Measurements from ENCODE around the gene PTH1R. TPM values are rescaled to one million over a fixed set of nuclear protein-coding genes. Genes with fewer than 3 reads are reported as not detected.

PTH1R gene
- polyA plus RNA-seq, 10 donors = 6.9 to 39.0 (median 8.6) TPM

DNA sequence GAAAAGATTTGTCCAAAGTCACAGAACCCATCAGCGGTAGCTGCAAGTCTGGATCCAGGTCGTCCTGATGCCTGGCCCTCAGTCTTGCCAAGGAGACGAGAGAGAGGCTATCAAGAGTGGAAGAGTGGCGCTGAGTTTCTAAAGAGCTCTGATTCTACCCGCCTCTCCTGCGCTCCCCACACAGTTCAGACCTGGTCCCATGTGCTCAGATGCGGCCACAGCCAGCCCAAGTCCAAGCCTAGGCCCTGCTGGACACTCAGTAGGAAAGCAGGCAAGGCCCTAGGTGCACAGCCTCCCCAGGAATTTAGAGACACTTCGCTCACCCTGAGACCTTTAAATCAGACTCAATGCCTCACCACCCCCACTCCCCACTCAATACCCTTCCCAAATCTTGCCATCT lies 66.7 kb downstream of the PTH1R start:
- no peak for DNase-seq

DNA sequence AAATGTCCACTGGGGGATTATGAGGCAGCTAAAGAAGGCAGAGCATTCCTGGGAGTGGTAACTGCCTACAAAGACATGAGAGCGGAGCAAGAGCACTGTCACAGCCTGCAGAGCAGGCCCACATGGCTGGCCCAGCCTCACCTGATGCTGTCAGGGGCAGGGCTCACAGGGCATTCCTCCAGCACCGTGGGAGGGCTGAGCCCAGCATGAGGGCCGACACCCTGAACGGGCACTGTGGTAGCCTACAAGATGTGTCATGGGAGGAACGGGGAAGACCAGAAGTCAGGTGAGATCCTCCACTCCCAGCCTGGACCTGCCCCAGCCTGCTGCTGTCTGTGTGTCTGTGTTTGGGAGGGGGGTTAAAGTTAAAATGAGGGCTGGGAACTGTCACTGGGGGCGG lies 68.9 kb downstream of the PTH1R start:
- no peak for DNase-seq

DNA sequence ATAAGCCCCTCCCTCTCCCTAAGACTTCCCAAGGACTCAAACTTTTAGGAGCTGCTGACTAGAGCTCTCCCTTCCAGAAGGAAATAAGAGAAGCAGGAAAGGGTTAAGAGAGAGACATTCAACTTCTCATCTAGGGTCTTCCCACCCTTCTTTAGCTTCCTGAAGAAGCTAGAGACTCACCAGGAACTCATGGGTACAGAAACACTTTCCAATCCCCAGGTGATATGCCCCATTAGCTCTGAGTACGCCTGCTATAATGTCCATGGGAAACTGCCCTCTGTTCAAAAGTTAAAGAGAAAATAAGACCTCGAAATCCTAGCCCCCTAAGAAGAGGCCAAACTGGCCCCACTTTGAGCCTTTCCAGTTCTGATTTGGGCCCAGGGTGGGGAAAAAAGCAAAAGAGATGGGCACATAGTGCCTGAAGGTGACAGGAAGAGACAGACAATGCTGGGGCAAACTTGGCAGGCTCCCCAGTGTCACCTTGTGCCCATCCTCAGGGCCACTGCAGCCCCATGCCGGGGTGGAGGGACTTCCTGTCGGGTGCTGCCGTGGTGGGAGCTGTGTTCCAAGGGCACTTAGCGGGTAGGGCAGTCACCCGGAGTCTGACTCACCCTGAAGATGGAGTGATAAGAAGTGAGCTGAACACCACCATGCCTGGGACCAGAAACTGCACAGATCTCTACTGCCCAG lies 69.5 kb downstream of the PTH1R start:
- no peak for DNase-seq

GRCh38 chr3:46947546-46947901 lies 70.0 kb downstream of the PTH1R start:
- DNase-seq = no peak

DNA sequence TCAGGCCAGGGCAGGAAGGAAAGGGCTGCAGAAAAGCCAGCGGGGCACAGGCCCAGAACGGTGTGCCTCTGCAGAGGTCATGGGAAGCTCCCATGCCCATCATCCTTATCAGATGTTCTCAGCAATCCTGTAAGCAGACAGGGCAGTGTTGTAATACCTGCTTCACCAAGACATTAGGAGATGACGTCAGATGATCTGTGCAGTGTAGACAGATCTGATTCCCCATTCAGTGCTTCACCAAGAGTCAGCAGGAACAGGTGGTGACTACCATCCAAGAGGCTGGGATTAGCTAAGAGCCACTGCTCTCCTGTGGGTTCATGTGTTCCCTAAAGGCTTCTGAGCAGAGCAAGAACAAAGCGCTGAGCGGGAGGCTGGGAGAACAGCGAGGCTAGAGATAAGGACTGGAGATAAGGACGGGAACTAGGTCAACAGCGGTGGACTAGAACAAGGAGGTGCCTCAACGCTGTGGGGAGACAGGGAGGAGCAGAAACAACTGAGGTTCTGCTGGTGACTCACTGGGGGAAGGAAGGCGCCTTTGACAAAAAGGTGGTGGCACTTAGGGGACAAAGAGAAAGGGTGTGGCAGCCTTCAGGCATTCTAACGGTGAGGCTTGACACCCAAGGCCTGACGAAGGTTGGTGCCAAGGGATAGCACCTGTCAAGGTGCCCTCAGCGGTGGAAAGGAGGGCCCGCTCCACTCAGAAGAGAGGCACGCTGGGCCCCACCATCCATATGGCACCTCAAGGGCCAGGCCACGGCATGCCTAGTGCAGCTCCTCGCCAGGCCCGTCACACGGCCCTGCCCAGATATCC lies 70.7 kb downstream of the PTH1R start:
- no peak for DNase-seq

DNA sequence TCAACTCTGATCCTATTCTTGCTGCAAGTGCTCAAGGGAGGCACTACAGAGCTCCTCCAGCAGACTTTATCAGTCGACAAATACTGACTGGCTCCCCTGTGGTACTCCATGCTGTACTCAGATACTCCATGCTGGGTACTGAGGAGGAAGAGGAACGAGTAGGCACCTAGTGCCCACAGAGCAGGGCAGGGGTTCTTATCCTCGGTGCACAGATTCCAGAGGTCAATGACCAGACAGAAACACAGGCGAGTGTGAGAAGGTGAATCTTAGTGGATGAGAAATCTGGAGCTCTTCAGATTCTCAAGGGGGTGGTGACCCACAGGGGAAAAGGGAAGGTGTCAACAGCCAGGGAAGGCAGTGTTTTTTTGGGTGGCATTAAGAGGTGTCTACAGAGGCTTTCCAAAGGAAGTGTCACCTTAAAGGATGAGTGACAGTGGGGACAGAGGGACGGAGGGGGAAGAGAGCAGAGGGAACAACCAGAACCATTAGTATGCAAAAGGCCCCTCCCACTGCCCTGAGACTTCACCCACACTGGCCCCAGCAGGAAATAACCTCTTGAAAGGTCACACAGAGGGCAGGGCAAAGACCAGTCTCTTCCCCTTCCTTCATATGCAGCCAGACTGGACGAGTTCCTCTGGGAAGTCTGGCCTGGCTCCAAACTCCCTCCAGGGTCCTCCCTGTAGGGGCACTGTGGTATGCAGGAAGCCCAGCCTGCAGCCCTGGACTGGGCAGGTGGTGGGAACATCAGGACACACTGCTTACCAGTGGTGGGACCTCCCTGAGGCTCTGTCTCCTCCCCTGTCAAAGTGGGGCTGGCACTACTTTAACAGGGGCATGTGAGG lies 71.5 kb downstream of the PTH1R start:
- no peak for DNase-seq

- no peak for DNase-seq
These were observed 72.7 kb downstream of the PTH1R start for GRCh38 chr3:46950177-46950576.

DNA sequence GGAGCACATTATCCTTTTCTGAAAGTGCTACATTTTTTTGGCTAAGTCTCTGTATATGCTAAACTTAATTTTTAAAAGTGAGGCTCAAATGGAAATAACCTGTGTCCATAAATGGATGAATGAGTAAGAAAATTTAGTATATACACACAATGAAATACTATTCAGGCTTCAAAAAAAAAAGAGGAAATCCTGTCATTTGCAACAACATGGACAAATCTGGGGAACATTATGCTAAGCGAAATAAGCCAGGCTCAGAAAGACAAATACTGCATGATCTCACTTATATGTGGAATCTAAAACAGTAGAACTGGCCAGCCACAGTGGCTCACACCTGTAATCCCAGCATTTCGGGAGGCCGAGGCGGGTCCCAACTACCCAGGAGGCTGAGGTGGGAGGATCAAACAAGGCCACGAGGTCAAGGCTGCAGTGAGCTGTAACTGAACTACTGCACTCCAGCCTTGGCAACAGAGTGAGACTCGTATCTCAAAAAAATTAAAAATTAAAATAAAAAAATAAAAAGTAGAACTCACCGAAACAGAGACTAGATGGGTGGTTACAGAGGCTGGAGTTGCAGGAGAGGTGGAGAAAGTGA lies 73.2 kb downstream of the PTH1R start:
- no peak for DNase-seq

DNA sequence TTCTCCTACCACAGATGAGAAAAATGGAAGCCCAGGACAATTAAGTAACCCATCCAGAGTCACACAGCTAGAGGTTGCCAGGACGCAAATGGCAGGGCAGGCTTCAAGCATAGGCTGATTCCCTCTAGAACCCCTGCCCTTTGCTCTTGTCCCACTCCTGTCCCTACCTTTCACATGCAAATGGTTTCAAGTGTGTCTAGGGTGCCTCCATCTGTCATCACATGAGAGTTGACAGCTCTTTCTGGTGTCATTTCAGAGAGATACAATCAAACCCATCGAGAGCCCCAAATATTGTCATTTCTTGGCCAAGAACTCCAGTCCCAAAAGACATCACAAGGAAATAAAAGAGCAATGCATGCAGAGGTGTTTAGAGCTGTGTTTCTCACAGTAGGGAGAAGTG lies 75.3 kb downstream of the PTH1R start:
- no peak for DNase-seq

Other genes starting within 250 kb of the PTH1R start
- 10 to 100 TPM in 1 of 10 donors, 1 to 10 TPM in 9; 2.8 to 10.3 (median 5.1) TPM for gene ALS2CL, start 184.0 kb upstream of the PTH1R start, polyA plus RNA-seq (ENCODE audit: insufficient read length in 10 of 10)
- 1 to 10 TPM in 3 of 10 donors, under 1 TPM in 7; 0.62 to 1.9 (median 0.90) TPM for gene TMIE, start 176.3 kb upstream of the PTH1R start, polyA plus RNA-seq (ENCODE audit: insufficient read length in 10 of 10)
- gene PRSS50, start 159.9 kb upstream of the PTH1R start, polyA plus RNA-seq (ENCODE audit: insufficient read length in 10 of 10) = under 1 TPM in 7 of 10 donors, not detected in 3; 0.09 to 0.30 (median 0.16) TPM
- 100 to 1,000 TPM in 9 of 10 donors, 10 to 100 TPM in 1; 75.8 to 575 (median 346) TPM for gene MYL3, start 14.3 kb upstream of the PTH1R start, polyA plus RNA-seq (ENCODE audit: insufficient read length in 10 of 10)
- gene CCDC12, start 99.0 kb downstream of the PTH1R start, polyA plus RNA-seq (ENCODE audit: insufficient read length in 10 of 10) = 10 to 100 TPM; 23.5 to 48.5 (median 36.6) TPM
- 10 to 100 TPM in 8 of 10 donors, 1 to 10 TPM in 2; 9.2 to 19.8 (median 16.0) TPM for gene NBEAL2, start 101.9 kb downstream of the PTH1R start, polyA plus RNA-seq (ENCODE audit: insufficient read length in 10 of 10)

All from muscle of back (tissue), 11 donors.